Posterior cingulate gyrus (tissue), 11 donors: ENCODE measurements around the gene C16orf95.
A peak's percentile ranks its signal among the peaks of the same experiment; 100 is the strongest.
"Not testable (repeated sequence)": the region's sequence is repeated elsewhere in the genome, so short reads cannot be mapped to it uniquely, and the experiment has no call there.

Experiments used
- DNase-seq, 10 donors: peaks; one replicate each; pipeline versions ENCODE4 v3.0.0 to v3.0.0-alpha.2; 2020 to 2021; ENCODE audit warnings: mixed read lengths in 3 of 10
- intact Hi-C: fragments of 100-400 bp; cut with DNase I; formaldehyde crosslinking; loops from one replicate; pipeline ENCODE4 v1.15.1; 2023

C16orf95 gene

GRCh38 chr16:87347932-87348615 is 30.9 kb upstream of the C16orf95 start:
- DNase-seq, result no peak
- intact Hi-C loops, result no loop called here

DNA sequence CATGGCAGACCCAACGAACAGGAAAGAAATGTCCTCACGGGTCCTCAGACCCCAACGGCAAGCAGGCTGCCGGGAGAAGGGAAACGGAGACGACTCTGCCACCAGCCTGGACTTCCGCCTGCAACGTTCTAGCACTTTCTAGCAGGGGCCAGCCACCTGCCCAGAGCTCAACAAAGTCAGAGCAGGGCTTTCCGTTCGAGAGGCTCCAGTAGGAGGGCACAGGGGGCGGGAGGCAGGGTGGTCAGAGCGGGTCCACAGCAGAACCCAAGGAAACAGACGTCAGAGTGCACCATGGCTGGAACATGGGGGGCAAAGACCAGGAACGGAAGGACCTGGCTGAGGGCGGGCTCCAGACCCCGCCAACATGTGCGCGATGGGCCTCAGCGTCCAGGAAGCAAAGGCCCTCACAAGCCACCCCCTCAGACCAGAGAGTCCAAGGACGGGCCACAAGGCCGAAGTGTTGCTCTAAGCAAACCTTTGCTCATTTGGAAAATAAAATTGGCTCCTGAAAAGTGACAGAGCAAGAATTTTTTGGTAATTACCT is 29.4 kb upstream of the C16orf95 start:
- no peak for DNase-seq
- intact Hi-C loops, result no loop called here

DNA sequence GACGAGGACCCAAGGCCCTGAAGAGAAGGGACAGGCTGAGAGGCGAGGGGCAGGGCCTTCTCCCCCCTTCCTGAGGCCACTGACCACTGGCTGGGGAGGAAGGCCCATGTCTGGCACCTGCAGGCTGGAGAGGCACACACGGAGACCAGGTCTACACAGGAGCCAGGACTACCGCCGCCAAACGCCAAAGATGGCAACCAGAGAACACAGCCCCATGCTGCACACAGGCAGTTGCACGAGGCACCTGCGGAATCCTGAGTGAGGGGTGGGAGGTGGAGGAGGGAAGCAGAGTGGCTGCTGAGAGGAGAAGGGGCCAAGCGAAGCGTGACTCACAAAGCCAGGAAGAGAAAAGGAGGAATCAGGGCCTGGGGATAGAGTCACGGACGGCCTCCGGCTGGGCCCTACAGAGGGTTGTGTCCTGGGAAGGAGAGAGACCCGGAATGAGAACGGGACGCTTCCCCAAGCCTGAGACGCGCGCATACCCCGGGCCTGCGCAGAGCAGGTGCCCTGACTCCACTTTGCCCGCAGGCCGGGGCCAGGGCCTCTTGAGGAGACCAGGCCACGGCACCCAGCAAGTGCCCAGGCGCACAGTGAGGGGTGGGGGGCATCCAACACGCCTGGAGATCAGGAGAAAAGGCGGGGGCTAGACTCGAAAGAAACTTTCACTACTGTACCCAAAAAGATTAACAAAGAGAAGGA is 28.7 kb upstream of the C16orf95 start:
- intact Hi-C loops, result no loop called here
- no peak for DNase-seq

DNA sequence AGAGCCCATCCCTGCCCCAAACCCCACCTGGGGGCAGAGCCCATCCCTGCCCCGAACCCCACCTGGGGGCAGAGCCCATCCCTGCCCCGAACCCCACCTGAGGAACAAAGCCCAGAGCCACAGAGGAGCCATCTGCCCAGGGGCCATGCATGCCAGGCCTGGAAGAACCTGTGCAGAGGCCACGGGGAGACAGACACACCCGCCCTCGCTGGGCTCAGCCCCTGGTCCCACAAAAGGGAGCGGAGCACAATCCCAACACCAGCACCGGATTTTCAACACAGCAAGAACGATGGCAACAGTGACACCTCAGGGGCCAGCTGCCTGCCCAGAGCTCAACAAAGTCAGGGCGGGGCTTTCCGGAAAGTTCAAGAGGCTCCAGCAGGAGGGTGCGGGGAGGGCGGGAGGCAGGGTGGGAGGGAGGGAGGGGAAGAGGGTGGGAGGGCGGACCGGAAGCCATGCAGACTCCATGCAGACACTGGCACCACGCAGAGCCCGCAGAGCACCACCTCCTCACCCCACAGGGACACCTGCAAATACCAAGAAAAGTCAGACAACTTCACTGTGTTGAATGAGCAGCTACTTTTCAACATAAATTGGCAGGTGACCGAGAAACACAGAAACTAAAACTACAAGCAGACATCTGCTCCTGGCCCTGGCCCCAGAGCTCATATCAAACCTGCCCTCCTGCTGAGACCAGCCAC is 27.9 kb upstream of the C16orf95 start:
- DNase-seq, result no peak

GRCh38 chr16:87344165-87344930 is 27.2 kb upstream of the C16orf95 start:
- DNase-seq, result no peak

More for the DNA sequence above, 27.9 kb upstream of the C16orf95 start:
- intact Hi-C loops, result no loop called here

DNA sequence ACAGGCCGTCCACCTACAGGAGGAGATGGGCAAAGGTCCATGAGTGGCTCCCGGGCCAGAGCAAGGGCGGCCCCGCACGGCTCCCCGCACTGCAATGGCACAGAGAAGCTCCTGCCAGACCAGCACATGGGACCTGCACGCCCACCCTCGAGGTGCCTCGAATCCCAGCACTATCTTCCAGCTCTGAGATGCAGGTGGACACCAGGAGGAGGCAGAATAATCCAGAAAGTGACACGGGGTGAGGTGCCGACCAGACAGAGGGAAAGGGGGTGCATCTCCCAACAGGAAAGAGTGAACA is 26.5 kb upstream of the C16orf95 start:
- DNase-seq, result no peak
- intact Hi-C loops, result no loop called here

More at GRCh38 chr16:87344165-87344930, 27.2 kb upstream of the C16orf95 start:
- intact Hi-C loops, result no loop called here

DNA sequence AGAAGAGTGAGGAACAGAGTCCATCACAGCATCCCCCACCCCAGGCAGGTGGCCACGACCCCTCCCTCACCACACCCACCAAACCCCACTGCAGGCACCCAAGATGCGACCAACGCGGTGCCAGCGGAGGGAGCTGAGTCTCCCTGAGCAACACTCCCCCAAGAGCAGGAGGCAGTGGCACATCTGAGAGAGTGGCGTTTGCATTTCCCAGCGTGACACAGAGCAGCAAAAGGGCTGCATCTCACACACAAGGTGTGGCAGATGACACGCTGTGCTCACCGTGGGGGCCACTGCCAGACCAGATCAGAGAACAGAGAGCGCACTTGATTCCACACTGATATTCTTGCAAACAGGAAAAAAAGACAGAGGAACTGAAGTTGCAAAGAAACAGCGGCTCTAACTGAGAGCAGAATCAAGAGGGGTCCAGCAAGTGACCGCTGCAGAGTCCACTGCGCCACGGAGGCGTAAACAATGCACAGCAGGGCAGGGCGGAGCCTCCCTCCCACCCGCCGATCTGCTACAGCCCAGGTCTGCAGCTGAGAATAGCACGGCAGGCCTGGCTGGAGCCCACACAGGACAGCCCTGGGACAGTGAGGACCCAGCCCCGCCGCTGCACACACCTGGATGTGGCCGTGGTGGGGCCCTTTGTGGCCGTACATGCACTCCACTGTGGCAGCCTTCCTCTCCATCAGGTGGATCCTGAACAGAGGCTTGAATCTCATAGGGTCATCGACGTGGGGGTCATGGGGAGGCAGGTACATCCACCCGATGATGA is 26.0 kb upstream of the C16orf95 start:
- no peak for DNase-seq
- intact Hi-C loops, result no loop called here

- no peak for DNase-seq
- intact Hi-C loops, result no loop called here
Observed at GRCh38 chr16:87342504-87342903, 25.3 kb upstream of the C16orf95 start.

DNA sequence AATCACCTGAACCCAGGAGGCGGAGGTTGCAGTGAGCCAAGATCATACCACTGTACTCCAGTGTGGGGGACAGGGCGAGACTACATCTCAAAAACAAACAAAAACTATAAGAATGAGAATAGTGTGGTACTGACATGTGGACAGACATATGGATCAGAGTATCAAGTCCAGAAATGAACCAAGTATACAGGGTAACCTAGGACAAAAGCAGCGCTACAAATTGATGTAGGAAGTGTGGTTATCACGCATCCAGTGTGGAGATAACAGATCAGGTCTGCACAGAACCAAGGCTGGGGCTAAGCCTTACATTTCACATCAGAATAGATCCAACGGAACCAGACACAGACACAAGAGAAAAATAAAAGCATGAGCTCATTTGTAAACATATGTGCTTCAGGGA is 23.0 kb upstream of the C16orf95 start:
- intact Hi-C loops, result no loop called here
- DNase-seq, result no peak

- DNase-seq, result not testable (repeated sequence)
Observed at GRCh38 chr16:87339724-87340105, 22.5 kb upstream of the C16orf95 start.

DNA sequence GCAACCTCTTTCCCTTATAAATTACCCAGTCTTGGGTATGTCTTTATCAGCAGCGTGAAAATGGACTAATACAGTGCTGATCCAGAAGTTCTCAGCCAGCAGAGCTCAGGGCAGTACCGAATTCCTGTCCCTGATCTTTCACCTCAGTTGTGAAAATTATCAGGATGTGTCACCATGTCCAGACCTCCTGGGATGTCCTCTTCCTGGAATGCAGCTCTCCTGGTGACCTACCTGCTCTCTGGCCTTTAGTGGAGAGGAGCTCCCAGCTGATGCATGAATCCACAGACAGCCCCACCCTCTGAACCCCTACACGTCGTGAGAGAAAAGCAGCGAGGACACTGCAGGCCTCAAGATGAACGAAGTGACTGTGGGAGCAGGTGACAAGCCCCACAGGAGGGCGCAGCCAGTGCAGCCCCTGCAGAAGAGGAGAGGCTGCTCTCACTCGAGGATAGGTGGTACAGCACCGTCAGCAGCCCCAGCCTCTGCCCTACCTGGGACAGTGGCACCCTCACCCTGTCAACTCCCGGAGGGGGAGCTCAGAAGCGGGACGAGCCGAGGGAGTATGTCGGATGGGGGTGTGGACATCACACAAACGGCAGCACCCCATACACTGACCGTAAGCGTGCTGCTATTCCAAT is 22.0 kb upstream of the C16orf95 start:
- intact Hi-C loops, result no loop called here
- no peak for DNase-seq

More at GRCh38 chr16:87339724-87340105, 22.5 kb upstream of the C16orf95 start:
- intact Hi-C loops, result not testable (repeated sequence)

GRCh38 chr16:87338155-87338765 is 21.1 kb upstream of the C16orf95 start:
- peak in 1 of 10 donors; percentile 67 for DNase-seq
- intact Hi-C loops, result no loop called here

DNA sequence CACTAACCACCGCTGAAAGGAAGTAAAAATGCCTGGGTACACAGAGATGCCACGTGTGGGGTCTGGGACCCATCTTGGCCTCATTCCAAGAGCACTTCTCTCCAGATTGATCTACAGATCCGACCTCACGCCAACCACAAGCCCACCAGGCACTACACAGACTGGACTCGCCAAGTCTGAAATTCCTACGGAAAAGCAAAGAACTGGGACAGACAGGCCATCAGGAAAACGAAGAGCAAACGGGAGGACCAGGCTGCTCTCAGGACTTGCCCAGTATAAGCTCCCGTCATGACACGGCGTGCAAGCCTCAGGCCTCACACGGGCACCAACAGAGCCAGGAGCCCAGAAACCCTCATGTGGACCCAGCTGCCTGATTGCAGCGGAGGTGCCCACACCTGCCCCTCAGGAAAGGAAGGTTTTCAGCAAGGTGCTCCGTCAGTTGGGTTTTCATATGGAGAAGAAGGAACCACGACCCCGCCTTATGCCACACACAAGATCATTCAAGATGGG is 20.1 kb upstream of the C16orf95 start:
- intact Hi-C loops, result no loop called here
- DNase-seq, result peak in 1 of 10 donors; percentile 31

DNA sequence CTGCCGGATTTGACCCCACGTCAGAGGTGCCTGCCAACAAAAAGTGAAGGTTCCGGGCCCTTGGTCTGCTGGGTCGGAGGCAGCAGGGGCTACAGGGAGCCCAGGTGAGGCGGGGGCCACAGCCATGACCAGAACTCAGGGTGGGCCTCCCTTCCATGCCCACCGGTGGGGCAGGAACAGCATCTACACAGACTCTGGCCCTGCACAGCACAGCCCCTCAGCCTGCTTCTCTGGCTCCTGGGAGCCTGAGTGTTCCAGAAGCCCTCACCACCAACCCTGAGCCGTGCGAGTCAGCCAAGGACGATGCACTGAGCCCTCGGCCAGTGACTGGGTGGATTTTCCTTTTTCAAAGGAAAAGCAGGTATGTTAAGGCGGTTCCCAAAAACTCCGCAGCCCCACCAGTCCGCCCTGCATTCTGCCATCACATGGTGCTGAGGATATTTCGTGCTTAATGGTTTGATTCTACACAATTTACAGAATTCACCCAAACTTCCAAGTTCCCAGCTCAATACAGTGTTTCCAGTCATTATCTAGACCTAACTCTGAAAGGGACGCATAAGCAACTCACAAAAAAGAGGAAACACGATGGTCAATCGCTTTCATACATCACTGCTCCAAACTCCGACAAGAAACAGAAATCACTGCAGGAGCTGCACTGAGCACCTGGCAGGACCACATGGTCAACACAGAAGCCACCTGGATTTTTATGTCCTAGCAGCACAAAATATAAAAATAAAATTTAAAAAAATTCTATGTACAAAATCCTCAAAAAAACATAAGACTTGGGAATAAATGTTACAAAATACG is 19.4 kb upstream of the C16orf95 start:
- intact Hi-C loops, result no loop called here
- DNase-seq, result peak in 2 of 10 donors; percentile 9 to 55

- DNase-seq, result peak in 3 of 10 donors; percentile 66 to 77 (median 72)
- intact Hi-C loops, result no loop called here
Observed at GRCh38 chr16:87335625-87336433, 18.6 kb upstream of the C16orf95 start.

GRCh38 chr16:87334651-87335624 is 17.7 kb upstream of the C16orf95 start:
- DNase-seq, result peak in 2 of 10 donors; percentile 43 to 78
- intact Hi-C loops, result no loop called here
